ENCODE measurements around the gene AADACL3. TPM values are rescaled to one million over a fixed set of nuclear protein-coding genes. Genes with fewer than 3 reads are reported as not detected.

AADACL3 gene
- total and polyA plus RNA-seq, 8 donors = not detected

DNA sequence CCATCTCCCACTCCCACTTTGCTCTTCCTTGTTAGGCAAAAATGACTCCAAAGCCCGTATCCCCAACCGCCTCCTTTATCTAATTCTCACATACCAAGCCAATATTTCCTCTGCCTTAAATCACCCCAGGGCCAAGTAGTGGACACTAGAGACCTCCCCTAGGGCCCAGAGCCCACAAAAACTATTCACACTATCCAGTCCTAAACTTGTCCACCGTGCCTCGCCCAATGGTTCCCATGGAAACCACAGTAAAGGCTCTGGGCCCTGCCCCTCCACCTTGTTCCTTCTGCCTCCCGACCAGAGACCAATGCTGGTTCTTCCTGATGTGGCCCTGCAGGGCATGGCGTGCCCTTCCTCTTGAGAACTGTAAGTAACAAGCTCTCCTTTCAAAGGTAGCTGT is 41.9 kb downstream of the AADACL3 start:
- Histone ChIP-seq H3K27ac (no peak overlapping the region), H3K4me1 (no peaks in the 10 kb centered on the region), H3K27me3 (peaks cover 0 to 48% of the 10 kb centered on the region in 2 donors), H3K36me3 (no peaks in the 10 kb centered on the region), H3K9me3 (no peaks in the 10 kb centered on the region), H3K4me3 (no peak overlapping the region)
- intact Hi-C loops (cut with DNase I) = no loop called here
- TF ChIP-seq, protein P1, sequence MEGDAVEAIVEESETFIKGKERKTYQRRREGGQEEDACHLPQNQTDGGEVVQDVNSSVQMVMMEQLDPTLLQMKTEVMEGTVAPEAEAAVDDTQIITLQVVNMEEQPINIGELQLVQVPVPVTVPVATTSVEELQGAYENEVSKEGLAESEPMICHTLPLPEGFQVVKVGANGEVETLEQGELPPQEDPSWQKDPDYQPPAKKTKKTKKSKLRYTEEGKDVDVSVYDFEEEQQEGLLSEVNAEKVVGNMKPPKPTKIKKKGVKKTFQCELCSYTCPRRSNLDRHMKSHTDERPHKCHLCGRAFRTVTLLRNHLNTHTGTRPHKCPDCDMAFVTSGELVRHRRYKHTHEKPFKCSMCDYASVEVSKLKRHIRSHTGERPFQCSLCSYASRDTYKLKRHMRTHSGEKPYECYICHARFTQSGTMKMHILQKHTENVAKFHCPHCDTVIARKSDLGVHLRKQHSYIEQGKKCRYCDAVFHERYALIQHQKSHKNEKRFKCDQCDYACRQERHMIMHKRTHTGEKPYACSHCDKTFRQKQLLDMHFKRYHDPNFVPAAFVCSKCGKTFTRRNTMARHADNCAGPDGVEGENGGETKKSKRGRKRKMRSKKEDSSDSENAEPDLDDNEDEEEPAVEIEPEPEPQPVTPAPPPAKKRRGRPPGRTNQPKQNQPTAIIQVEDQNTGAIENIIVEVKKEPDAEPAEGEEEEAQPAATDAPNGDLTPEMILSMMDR (IDR thresholded peaks at IDR 0.05) = no peak
- DNase-seq = no peak
- no peak for ATAC-seq

- no peak overlapping the region for H3K4me3 ChIP-seq
Observed at GRCh38 chr1:12760256-12760795, 44.4 kb downstream of the AADACL3 start.

GRCh38 chr1:12761781-12762180 is 45.9 kb downstream of the AADACL3 start:
- intact Hi-C loops (cut with DNase I) = no loop called here
- DNase-seq = no peak
- H3K9me3 ChIP-seq = no peaks in the 10 kb centered on the region

More at GRCh38 chr1:12760256-12760795, 44.4 kb downstream of the AADACL3 start:
- Histone ChIP-seq H3K36me3 (no peaks in the 10 kb centered on the region), H3K27me3 (peaks cover 0 to 43% of the 10 kb centered on the region in 2 donors), H3K9me3 (no peaks in the 10 kb centered on the region), H3K4me1 (no peaks in the 10 kb centered on the region), H3K27ac (no peak overlapping the region)
- DNase-seq (no peak), ATAC-seq (no peak)
- TF ChIP-seq, protein P1 (IDR thresholded peaks at IDR 0.05) = no peak
- intact Hi-C loops (cut with DNase I) = no loop called here

GRCh38 chr1:12762766-12763165 is 46.9 kb downstream of the AADACL3 start:
- TF ChIP-seq, protein P1 (IDR thresholded peaks at IDR 0.05) = no peak
- Histone ChIP-seq H3K36me3 (no peaks in the 10 kb centered on the region), H3K27ac (no peak overlapping the region), H3K9me3 (no peaks in the 10 kb centered on the region), H3K27me3 (peaks cover 0 to 29% of the 10 kb centered on the region in 2 donors), H3K4me1 (no peaks in the 10 kb centered on the region), H3K4me3 (no peak overlapping the region)
- DNase-seq (no peak), ATAC-seq (no peak)
- intact Hi-C loops (cut with DNase I) = no loop called here

More at GRCh38 chr1:12761781-12762180, 45.9 kb downstream of the AADACL3 start:
- TF ChIP-seq, protein P1 (IDR thresholded peaks at IDR 0.05) = no peak
- Histone ChIP-seq H3K4me3 (no peak overlapping the region), H3K36me3 (no peaks in the 10 kb centered on the region), H3K27me3 (peaks cover 0 to 31% of the 10 kb centered on the region in 2 donors), H3K27ac (no peak overlapping the region), H3K4me1 (no peaks in the 10 kb centered on the region)
- no peak for ATAC-seq

GRCh38 chr1:12763479-12763878 is 47.6 kb downstream of the AADACL3 start:
- no peak overlapping the region for H3K4me3 ChIP-seq
- no peak overlapping the region for H3K27ac ChIP-seq
- no peaks in the 10 kb centered on the region for H3K4me1 ChIP-seq
- ATAC-seq = no peak
- intact Hi-C loops (cut with DNase I) = no loop called here
- TF ChIP-seq, protein P1 (IDR thresholded peaks at IDR 0.05) = no peak
- H3K9me3 ChIP-seq = no peaks in the 10 kb centered on the region
- peaks cover 0 to 29% of the 10 kb centered on the region in 2 donors for H3K27me3 ChIP-seq
- DNase-seq = no peak
- no peaks in the 10 kb centered on the region for H3K36me3 ChIP-seq

All from left lung (tissue), 10 donors.